BJ (cell line): ENCODE results near the gene CNIH3. TPM values are rescaled to one million over a fixed set of nuclear protein-coding genes. Genes with fewer than 3 reads are reported as not detected.

ENCODE experiments used
- CTCF ChIA-PET: fragments of 350-600 bp; formaldehyde crosslinking; extraction: SDS; loops from one replicate; lab custom pipeline; 2021; ENCODE audit warnings: antibody characterized with exemption, inconsistent platforms; lab: Yijun Ruan, JAX
- POLR2A ChIA-PET: fragments of 300-600 bp; sonication (Branson Sonifier 250); formaldehyde crosslinking; extraction: SDS; loops from one replicate; lab custom pipeline; 2021; ENCODE audit warnings: antibody characterized with exemption; lab: Charles Lee
- DNase-seq: peaks from one replicate; pipeline ENCODE4 v3.0.0-alpha.2; 2011; ENCODE audit warnings: low read depth
- H3K27me3 ChIP-seq: 2 replicates; pipeline ENCODE4 v1.6.0; 2011; ENCODE audit warnings: low read length; ENCODE audit not compliant: control insufficient read depth, insufficient read depth
- H3K36me3 ChIP-seq: 2 replicates; pipeline ENCODE4 v1.5.1; 2011; ENCODE audit warnings: low read length; ENCODE audit not compliant: control insufficient read depth, insufficient read depth
- H3K4me3 ChIP-seq: 2 replicates; pipeline ENCODE4 v1.5.1; 2011; ENCODE audit warnings: low read depth, mild to moderate bottlenecking, control low read depth, low read length
- polyA plus RNA-seq: library from polyadenylated mRNA; depleted of rRNA; stranded (reverse); fragments of >200 nt; gene quantifications from 2 replicates; pipeline ENCODE4 v1.2.3, GENCODE V29; 2011
- TF ChIP-seq, protein P1 (sequence below): IDR thresholded peaks from 2 replicates; pipeline ENCODE4 v1.5.1; 2011; ENCODE audit warnings: low read depth, mild to moderate bottlenecking, control low read depth, inconsistent platforms, low read length, moderate library complexity; ENCODE audit not compliant: insufficient read depth

CNIH3 gene
- polyA plus RNA-seq, 1 experiment = 2.9 TPM

- Histone ChIP-seq H3K4me3 (no peak overlapping the region), H3K36me3 (no peaks in the 10 kb centered on the region), H3K27me3 (no peaks in the 10 kb centered on the region)
- ChIA-PET POLR2A (no interaction called here), CTCF (interaction anchor here (1.2 kb wide), 1 partner anchor 10 kb away, joined by 5 read pairs; no protein-coding TSS in a partner anchor)
- DNase-seq = no peak
- TF ChIP-seq, protein P1, sequence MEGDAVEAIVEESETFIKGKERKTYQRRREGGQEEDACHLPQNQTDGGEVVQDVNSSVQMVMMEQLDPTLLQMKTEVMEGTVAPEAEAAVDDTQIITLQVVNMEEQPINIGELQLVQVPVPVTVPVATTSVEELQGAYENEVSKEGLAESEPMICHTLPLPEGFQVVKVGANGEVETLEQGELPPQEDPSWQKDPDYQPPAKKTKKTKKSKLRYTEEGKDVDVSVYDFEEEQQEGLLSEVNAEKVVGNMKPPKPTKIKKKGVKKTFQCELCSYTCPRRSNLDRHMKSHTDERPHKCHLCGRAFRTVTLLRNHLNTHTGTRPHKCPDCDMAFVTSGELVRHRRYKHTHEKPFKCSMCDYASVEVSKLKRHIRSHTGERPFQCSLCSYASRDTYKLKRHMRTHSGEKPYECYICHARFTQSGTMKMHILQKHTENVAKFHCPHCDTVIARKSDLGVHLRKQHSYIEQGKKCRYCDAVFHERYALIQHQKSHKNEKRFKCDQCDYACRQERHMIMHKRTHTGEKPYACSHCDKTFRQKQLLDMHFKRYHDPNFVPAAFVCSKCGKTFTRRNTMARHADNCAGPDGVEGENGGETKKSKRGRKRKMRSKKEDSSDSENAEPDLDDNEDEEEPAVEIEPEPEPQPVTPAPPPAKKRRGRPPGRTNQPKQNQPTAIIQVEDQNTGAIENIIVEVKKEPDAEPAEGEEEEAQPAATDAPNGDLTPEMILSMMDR = no peak
These were observed 127.6 kb downstream of the CNIH3 start for GRCh38 chr1:224743608-224744164.

DNA sequence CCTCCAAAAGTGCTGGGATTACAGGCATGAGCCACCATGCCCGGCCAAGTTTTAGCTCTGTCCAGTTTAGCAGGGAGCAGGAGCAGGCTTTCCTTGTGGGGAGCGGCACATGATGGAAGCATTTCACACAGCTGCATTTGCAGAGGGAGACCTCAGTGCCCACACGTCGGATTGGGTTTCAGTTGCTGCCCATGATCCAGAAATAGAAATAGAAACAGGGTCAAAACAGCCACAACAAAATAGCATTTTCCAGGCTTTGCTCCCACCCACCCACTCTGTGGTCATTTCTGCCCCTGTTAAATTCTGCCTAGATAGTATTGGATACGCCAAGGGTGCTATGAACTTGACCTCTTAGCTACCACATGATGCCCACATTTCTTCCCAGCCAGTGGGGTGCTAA, 128.4 kb downstream of the CNIH3 start:
- DNase-seq = no peak
- POLR2A ChIA-PET = no interaction called here

DNA sequence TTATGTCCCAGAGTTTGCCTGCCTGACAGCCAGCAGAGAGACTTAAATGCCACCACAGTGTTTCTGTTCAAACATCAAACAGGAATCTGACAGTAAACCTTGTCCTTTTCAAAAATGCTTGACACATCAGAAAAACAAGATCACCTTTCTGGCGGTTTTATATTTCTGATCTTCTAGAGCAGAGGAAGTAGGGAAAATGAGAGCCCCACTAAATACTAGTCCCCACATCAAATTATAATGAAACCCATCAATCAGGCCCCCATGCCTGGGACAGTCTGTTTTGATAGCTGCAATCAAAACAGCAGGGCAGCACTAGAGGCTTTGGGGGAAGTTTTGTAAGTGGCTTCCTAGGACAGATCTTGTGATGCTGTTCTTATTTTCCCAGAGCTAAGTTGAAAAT, 129.3 kb downstream of the CNIH3 start:
- POLR2A ChIA-PET = no interaction called here

More for the DNA sequence above, 128.4 kb downstream of the CNIH3 start:
- Histone ChIP-seq H3K27me3 (no peaks in the 10 kb centered on the region), H3K4me3 (no peak overlapping the region), H3K36me3 (no peaks in the 10 kb centered on the region)
- TF ChIP-seq, protein P1 = no peak
- CTCF ChIA-PET = no interaction called here

GRCh38 chr1:224745924-224746323, 129.8 kb downstream of the CNIH3 start:
- no peaks in the 10 kb centered on the region for H3K27me3 ChIP-seq
- ChIA-PET CTCF (interaction anchor here (0.6 to 1.3 kb wide), 2 partner anchors 13 to 43 kb away, joined by 3 read pairs; no protein-coding TSS in a partner anchor), POLR2A (no interaction called here)
- H3K36me3 ChIP-seq = no peaks in the 10 kb centered on the region
- DNase-seq = no peak
- no peak overlapping the region for H3K4me3 ChIP-seq
- TF ChIP-seq, protein P1 = no peak

More for the DNA sequence above, 129.3 kb downstream of the CNIH3 start:
- H3K4me3 ChIP-seq = no peak overlapping the region
- TF ChIP-seq, protein P1 = no peak
- no peak for DNase-seq
- no peaks in the 10 kb centered on the region for H3K27me3 ChIP-seq
- CTCF ChIA-PET = interaction anchor here (0.6 kb wide), 1 partner anchor 43 kb away, joined by 3 read pairs; no protein-coding TSS in a partner anchor
- no peaks in the 10 kb centered on the region for H3K36me3 ChIP-seq

DNA sequence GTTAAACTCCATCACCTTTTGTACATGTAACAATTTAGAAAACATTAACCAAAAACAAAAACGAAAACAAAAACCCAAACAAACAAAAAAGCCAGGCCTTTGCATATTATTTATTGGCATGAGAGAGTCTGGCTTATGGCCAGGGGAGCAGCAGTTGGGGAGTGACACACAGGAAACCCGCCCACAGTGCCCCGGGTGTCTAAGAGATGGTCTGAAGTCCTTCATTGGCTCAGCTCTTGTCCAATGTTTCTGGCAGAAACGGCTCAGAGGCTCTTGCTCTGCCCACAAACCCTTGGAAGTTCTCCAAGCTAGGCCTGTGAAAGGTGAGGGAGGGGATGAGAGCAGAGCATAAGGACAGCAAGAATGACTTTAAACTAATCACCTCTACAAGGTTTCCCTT, 131.5 kb downstream of the CNIH3 start:
- DNase-seq = no peak
- CTCF ChIA-PET = no interaction called here

More for the DNA sequence above, 131.5 kb downstream of the CNIH3 start:
- no peaks in the 10 kb centered on the region for H3K27me3 ChIP-seq
- H3K4me3 ChIP-seq = no peak overlapping the region
- POLR2A ChIA-PET = no interaction called here
- TF ChIP-seq, protein P1 = no peak
- H3K36me3 ChIP-seq = no peaks in the 10 kb centered on the region
